ENCODE results near the gene ZNF853. TPM values are rescaled to one million over a fixed set of nuclear protein-coding genes. Genes with fewer than 3 reads are reported as not detected.

Gene ZNF853
- total RNA-seq, 4 donors from 2014 or later, result 0.61 to 9.3 (median 2.1) TPM

DNA sequence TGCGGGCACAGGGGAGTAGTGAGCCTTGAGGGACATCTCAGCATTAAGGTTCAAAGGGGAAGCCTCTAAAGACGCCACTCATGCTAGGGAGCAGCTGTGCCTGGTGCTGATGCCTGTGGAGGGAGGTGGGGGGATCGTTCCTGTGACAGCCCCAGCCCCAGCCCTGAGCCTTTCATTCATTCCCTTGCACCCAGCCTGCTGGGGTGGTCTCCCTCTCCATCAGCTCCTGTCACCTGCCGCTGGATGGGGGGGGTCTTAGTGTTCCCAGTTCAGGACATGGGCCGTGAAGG is 33.4 kb downstream of the ZNF853 start:
- Histone ChIP-seq H3K4me1 (no peaks in the 10 kb centered on the region), H3K4me3 (no peak overlapping the region), H3K27me3 (no peaks in the 10 kb centered on the region), H3K36me3 (peaks cover 26 to 100% (median 48%) of the 10 kb centered on the region in 3 donors), H3K27ac (no peak overlapping the region), H3K9me3 (peaks cover 0 to 11% (median 0%) of the 10 kb centered on the region in 3 donors)
- TF ChIP-seq, protein P1, sequence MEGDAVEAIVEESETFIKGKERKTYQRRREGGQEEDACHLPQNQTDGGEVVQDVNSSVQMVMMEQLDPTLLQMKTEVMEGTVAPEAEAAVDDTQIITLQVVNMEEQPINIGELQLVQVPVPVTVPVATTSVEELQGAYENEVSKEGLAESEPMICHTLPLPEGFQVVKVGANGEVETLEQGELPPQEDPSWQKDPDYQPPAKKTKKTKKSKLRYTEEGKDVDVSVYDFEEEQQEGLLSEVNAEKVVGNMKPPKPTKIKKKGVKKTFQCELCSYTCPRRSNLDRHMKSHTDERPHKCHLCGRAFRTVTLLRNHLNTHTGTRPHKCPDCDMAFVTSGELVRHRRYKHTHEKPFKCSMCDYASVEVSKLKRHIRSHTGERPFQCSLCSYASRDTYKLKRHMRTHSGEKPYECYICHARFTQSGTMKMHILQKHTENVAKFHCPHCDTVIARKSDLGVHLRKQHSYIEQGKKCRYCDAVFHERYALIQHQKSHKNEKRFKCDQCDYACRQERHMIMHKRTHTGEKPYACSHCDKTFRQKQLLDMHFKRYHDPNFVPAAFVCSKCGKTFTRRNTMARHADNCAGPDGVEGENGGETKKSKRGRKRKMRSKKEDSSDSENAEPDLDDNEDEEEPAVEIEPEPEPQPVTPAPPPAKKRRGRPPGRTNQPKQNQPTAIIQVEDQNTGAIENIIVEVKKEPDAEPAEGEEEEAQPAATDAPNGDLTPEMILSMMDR (IDR thresholded peaks at IDR 0.05), result no peak
- no peak for TF ChIP-seq POLR2A (IDR thresholded peaks at IDR 0.05)
- WGBS, 2 donors, result 85 to 93% methylated on average over 3 of the region's 5 CpGs
- DNase-seq, result no peak
- intact Hi-C loops (cut with DNase I), result no loop called here

DNA sequence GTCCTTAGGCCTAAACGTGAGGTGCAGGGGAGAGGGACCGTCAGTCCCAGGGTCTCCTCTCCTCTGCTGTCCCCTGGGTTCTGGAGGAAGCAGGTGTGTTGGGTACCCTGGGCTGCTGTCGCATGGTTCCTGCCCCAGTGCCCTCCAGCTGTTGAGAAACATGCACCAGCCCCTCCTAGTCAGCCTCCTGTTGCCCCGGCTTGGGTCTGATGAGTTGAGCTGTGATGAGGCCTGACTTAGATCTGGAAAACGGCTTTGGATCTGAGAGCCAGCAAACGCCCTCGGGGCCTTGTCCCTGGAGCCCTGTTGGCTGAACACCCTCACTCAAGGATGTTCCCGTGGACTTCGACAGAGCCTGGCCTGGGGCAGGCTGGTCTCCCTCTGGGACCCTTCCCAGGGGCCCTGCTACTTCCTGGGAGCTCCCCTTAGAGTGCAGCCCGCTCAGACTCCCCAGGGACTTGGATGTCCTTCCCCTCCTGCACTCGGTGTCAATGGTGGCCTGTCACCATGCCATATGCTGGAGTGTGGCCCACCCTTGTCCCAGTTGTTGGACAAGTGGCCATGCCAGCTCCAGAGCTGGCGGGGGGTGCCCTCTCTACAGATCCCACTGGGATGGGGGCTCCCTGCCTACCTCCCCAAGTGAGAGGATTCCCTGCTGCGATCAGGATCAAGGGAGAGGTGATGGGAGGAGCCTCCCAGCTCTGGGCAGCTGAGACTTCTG is 34.0 kb downstream of the ZNF853 start:
- Histone ChIP-seq H3K4me1 (no peaks in the 10 kb centered on the region), H3K27me3 (no peaks in the 10 kb centered on the region), H3K27ac (no peak overlapping the region), H3K4me3 (no peak overlapping the region), H3K36me3 (peaks cover 26 to 100% (median 45%) of the 10 kb centered on the region in 3 donors), H3K9me3 (peaks cover 0 to 11% (median 0%) of the 10 kb centered on the region in 3 donors)
- DNase-seq, result no peak
- intact Hi-C loops (cut with DNase I), result no loop called here
- whole genome bisulfite sequencing, 2 donors, result 72% methylated on average over 4 of the region's 13 CpGs; no CpG with 5 or more reads in 1 of the 2 donors
- TF ChIP-seq POLR2A (IDR thresholded peaks at IDR 0.05), result no peak
- TF ChIP-seq, protein P1 (IDR thresholded peaks at IDR 0.05), result no peak

DNA sequence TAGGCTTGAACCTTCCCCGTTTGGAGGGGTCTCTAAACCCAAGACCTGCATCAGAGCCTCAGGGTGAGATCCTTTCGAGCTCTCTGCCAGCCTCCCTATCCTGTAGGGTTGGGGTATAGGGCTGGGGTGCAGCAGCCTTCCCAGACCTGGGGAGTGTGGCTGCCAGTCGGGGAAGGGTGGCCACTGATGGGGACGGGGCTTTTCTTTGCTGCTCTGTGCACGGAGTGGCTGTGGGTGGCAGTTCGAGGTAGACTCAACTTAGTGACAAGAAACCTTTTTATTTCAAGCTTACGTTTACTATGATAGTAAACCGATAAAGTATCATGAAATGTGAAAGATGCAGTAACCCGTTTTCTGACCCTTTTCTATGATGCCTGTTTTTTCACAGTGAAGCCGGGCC is 34.7 kb downstream of the ZNF853 start:
- H3K9me3 ChIP-seq, result peaks cover 0 to 11% (median 0%) of the 10 kb centered on the region in 3 donors
- DNase-seq, result no peak
- no peak for TF ChIP-seq POLR2A (IDR thresholded peaks at IDR 0.05)
- TF ChIP-seq, protein P1 (IDR thresholded peaks at IDR 0.05), result no peak
- 96% methylated on average over 6 to 9 of the region's 10 CpGs for WGBS, 2 donors
- no peaks in the 10 kb centered on the region for H3K4me1 ChIP-seq
- H3K4me3 ChIP-seq, result no peak overlapping the region
- no peak overlapping the region for H3K27ac ChIP-seq
- H3K27me3 ChIP-seq, result no peaks in the 10 kb centered on the region
- intact Hi-C loops (cut with DNase I), result no loop called here
- peaks cover 23 to 100% (median 45%) of the 10 kb centered on the region in 3 donors for H3K36me3 ChIP-seq

DNA sequence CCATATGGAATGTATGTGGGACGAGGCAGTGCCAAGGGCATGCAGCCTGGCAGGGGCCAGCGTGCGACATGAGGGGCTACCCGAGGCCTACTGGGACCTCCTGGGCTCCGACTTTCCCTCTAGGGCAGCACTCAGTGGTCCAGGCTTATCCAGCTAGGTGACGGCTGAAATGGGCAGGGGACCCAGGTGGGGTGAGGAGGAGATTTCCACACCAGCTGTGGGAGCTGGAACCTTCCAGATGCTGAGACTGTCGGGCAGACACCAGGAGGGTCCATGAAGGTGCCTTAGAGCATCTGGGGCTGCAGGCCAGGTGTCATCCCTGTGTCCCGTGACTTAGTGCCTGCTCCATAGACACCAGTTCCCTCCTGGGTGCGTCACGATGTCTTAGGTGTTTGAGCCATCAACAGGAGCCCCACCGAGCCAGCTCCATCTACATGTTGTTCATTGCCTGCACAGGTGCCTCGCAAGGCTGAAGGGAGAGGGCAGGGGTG is 35.2 kb downstream of the ZNF853 start:
- TF ChIP-seq, protein P1 (IDR thresholded peaks at IDR 0.05), result no peak
- no peak for TF ChIP-seq POLR2A (IDR thresholded peaks at IDR 0.05)

DNA sequence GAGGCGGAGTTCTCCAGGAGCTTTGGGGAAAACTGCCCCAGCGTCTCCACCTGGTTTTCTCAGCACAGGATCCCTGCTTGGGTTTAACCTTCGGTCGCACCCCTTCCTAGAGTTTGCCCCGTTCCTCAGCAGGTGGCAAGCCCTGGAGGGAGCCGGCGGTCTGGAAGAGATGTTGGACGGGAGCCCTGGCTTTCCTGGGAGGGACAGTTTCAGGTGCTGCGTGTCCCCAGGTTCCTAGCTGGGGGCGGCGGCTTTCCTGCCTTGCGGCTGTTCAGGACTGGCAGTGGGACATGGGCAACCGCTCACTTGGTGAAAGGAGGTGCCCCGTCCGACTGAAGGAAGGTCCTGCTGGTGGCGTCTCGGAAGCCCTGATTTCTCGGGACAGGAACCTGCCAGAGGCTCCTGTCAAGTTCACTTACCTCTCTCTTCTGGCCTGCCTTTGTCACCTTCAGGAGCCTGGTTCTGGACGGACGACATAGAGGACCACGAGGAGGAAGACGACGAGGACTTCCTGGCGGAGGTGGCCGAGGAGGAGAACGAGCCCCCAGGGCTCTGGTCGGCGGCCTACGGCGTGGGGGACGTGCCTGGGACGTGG is 36.5 kb downstream of the ZNF853 start:
- no peak for DNase-seq
- Histone ChIP-seq H3K27me3 (no peaks in the 10 kb centered on the region), H3K27ac (no peak overlapping the region), H3K4me1 (no peaks in the 10 kb centered on the region), H3K4me3 (no peak overlapping the region), H3K36me3 (peaks cover 31 to 94% (median 31%) of the 10 kb centered on the region in 3 donors), H3K9me3 (peaks cover 0 to 11% (median 0%) of the 10 kb centered on the region in 3 donors)
- WGBS, 2 donors, result 96 to 98% methylated on average over 9 to 24 of the region's 32 CpGs
- TF ChIP-seq, protein P1 (IDR thresholded peaks at IDR 0.05), result no peak
- TF ChIP-seq POLR2A (IDR thresholded peaks at IDR 0.05), result no peak
- intact Hi-C loops (cut with DNase I), result no loop called here

More for the DNA sequence above, 35.2 kb downstream of the ZNF853 start:
- 87 to 94% methylated on average over 4 to 11 of the region's 12 CpGs for WGBS, 2 donors
- H3K36me3 ChIP-seq, result peaks cover 28 to 100% (median 40%) of the 10 kb centered on the region in 3 donors
- peaks cover 0 to 11% (median 0%) of the 10 kb centered on the region in 3 donors for H3K9me3 ChIP-seq
- H3K27me3 ChIP-seq, result no peaks in the 10 kb centered on the region
- H3K27ac ChIP-seq, result no peak overlapping the region
- H3K4me3 ChIP-seq, result no peak overlapping the region
- intact Hi-C loops (cut with DNase I), result no loop called here
- no peaks in the 10 kb centered on the region for H3K4me1 ChIP-seq
- DNase-seq, result no peak
